NCI-H446 treated with DMSO at 0.1 percent for 48 hours (cell line): ENCODE data around the gene KIF25.
"Not testable (repeated sequence)": the region's sequence is repeated elsewhere in the genome, so short reads cannot be mapped to it uniquely, and the experiment has no call there.

Source experiments
- DNase-seq: peaks from one replicate; lab custom pipeline; 2025; lab: John Stamatoyannopoulos, UW

Gene KIF25

GRCh38 chr6:168072261-168072660, 74.8 kb downstream of the KIF25 start:
- no peak for DNase-seq

- DNase-seq, result no peak
Observed at GRCh38 chr6:168072730-168073129, 75.3 kb downstream of the KIF25 start.

DNA sequence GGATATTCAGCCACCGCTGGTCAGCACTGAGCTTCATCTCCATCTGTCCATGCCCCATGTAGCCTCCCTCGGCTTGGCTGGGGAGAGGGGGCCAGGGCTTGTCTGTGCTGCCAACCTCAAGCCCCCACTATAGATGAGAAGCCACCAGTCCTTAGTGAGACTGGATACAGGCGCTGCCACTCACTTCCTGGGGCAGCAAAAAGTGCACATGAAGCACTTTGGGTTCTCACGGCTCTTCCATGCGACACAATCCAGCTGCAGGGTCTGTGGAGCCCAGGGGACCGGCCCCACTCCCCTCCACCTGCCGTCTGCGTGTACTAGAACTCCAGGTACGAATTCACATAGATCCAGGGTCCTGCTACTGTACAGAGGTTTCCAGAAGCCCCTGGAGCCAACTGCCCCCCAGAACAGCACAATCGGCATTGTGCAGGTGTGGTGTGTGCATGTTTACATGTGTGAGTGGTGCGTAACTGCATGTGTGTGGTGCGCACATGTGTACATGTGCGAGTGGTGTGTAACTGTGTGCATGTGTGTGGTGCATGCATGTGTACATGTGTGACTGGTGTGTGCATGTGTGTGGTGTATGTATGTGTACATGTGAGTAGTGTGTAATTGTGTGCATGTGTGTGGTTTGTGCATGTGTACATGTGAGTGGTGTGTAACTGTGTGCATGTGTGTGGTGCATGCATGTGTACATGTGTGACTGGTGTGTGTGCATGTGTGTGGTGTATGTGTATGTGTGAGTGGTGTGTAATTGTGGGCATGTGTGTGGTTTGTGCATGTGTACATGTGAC, 76.7 kb downstream of the KIF25 start:
- no peak for DNase-seq

- DNase-seq, result no peak
Observed at GRCh38 chr6:168075216-168075615, 77.7 kb downstream of the KIF25 start.

GRCh38 chr6:168075787-168076202, 78.3 kb downstream of the KIF25 start:
- no peak for DNase-seq

DNA sequence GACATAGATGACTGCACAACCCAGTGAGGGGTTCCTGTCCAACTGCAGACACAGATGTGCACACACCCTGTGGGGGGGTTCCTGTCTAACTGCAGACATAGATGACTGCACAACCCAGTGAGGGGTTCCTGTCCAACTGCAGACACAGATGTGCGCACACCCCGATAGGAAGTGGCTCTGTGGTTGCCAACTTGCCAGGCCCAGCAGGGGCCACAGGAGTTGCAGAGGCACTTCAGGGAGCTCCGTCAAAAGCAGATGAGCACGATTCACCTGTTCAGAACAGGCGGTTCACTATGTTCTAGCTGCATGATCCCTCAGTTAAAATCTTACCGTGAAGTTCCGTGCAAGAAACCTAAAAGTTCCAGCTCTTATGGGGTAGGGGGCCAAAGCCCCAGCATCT, 79.9 kb downstream of the KIF25 start:
- not testable (repeated sequence) for DNase-seq

DNA sequence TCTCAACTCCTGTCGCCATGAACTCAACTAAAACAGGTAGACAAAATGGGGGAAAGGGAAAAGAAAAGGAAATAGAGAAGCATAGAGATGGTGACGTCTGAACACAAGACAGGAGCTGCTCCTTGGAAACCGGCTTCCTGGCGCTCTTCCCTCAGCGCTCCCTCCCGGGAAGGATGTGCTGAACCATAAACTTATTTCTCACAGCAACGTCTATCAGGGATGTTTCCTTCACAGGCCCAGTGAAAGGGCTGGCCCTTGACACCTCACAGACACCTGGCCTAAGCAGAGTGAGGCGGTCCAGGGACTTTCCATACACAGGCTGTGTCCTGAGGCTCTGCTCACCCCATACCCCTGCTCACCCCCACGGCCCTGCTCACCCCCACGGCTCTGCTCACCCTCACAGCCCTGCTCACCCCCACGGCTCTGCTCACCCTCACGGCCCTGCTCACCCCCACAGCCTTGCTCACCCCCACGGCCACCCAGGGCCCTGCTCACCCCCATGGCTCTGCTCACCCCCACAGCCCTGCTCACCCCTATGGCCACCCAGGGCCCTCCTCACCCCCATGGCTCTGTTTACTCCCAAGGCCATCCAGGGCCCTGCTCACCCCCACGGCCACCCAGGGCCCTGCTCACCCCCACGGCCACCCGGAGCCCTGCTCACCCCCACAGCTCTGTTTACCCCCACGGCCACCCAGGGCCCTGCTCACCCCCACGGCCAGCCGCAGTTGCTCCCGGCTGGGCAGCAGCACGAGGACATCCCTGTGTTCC, 80.9 kb downstream of the KIF25 start:
- DNase-seq, result no peak

- DNase-seq, result no peak
Observed at GRCh38 chr6:168078943-168079405, 81.5 kb downstream of the KIF25 start, which contains the start of gene FRMD1. FRMD1 (minus strand) TSS chr6:168079212; CDS start chr6:168079094, 118 bp downstream.

DNA sequence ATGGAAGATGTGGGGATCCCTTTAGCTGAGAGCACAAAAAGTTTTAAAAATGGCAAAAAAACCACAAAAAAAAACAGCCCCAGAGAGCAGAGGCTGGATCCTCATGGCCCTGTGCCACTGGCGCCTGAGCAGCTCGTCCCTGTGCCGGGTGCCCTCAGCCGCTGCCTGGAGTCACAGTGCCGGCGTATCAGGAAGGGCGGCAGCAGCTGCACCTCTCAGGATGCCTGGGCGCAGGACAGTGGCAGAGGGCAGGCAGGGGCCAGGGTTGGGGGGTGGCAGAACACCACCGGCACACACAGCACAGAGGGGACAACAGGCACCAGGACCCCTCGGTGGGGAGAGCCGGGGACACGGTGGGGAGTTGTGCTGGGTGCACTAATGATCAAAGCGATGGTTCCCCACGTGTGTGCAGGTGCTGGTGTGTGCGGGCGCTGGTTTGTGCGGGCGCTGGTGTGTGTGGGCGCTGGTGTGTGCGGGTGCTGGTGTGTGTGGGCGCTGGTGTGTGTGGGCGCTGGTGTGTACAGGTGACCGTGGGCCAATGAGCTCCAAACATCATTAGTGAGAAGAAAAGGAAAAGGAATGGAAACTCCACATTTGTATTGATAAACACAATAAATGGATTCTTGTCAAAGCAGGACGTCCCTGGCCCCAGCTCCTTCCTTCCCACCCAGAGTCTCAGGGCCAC, 83.1 kb downstream of the KIF25 start:
- DNase-seq, result no peak

- DNase-seq, result no peak
Observed at GRCh38 chr6:168081858-168082546, 84.5 kb downstream of the KIF25 start.

- DNase-seq, result no peak
Observed at GRCh38 chr6:168082860-168083513, 85.5 kb downstream of the KIF25 start.

DNA sequence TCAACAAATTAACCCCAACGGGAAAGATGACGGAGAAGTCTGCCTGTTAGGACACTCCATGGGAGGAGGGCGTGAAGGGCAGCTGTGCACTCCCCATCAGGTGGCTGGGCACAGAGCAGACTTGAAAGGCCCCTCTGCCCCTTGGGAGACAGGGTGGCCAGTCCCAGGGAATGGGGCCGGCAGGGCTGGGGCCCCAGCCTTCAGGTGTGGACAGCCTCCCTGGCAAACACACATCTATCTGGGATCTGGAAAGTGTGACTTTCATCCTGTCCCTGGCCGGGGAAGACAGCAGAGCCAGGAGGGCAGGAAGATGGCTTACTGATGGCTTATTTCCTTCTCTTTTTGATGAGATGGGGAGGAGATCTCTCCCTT, 86.0 kb downstream of the KIF25 start:
- DNase-seq, result no peak

- no peak for DNase-seq
Observed at GRCh38 chr6:168084465-168085160, 87.1 kb downstream of the KIF25 start.

DNA sequence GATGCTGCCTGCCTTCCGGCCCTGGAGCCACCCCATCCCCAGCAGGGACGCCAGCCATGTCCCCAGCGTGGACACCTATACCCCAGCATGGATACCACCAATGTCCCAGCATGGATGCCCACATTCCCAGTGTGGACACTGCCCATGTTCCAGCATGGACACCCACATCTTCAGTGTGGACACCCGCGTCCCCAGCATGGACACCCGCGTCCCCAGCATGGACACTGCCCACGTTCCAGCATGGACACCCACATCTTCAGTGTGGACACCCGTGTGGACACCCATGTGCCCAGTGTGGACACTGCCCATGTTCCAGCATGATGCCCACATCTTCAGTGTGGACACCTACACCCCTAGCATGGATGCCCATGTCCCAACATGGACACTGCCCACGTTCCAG, 88.6 kb downstream of the KIF25 start:
- DNase-seq, result no peak

GRCh38 chr6:168086616-168087015, 89.1 kb downstream of the KIF25 start:
- no peak for DNase-seq

GRCh38 chr6:168087436-168088160, 90.1 kb downstream of the KIF25 start:
- DNase-seq, result no peak

DNA sequence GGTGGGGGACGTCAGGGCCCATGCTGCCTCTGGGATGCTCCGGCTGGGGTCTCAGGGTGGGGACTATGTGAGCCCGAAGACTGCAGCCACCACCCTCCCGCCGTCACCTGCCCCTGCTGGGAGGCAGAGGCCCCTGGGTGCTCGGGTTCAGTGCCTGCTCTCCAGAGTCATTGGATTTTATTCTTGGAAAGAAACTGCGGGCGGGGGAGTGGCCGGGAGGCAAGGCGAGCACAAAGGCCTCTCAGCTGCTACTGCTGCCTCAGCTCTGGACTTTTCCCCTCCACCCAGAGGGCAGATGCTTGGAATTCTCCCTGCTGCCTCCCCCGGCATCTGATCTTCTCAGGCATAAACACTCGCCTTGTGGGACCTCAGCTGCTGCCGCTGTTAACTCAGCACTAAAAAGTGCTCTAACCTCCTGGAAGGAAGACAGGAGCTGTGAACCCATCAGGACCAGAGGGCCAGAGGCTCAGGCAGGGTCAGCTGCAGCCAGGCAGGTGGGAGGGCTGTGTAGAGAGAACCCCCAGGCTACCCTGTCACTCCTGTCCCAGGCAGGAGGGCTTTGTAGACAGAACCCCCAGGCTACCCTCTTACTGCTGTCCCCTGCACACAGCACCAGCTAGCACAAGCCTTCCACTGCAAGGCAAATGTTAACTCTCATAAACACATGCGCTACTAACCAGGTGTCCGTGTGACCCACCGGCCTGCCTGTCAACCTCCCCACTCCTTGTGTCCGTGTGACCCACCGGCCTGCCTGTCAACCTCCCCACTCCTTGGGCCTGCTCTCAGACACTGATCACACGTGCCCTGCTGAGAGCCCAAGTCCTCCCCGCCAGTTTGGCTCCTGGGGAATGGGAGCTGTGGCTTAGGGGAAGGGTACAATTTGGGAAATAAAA, 90.9 kb downstream of the KIF25 start:
- no peak for DNase-seq

DNA sequence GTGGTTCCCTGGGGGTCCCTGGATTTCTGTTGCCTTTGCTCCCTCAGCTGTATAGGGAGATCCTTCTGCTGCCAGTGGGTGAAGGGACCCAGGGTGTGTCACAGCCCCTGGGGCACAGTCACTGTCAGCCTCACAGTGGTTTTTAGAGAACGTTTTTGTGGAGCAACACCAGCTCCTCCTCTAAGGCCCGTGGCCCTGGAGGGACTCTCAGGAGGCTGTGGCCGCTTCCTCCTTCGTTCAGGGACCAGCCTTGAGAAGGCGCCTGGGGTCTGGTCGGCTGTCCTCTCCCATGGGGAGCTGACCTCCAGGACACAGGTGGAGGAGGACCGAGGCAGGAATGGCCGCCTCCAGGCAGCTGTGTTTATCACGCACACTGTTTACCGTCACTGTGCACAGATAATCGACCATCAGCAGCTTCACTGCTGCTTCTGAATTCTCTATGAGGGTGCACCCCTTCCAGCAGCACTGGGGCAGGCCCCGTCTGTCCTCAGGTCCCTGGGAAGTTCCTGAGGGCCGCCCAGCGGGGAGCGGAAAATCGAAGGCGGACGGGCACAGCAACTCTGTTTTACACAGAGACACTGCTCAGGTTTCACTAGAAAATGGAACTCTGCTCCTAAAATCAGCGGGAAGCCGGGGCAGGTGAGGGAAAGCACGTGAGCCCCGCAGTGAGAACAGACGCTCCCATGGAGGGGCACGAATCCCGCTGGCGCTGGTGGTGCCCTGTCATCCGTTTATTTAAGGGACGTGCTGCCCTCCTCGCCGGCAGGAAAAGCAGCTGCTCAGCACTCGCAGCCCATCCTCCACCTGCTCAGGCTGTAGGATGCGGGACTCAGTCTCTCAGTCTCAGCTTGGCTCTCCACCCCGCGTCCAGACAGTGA, 92.0 kb downstream of the KIF25 start:
- DNase-seq, result no peak
